GM10266 (cell line): ENCODE data around the gene MAP3K9.

ENCODE experiments used
- DNase-seq: peaks from one replicate; pipeline ENCODE4 v3.0.0; 2012; ENCODE audit errors: extremely low spot score
- TF ChIP-seq, protein P1 (sequence below): IDR thresholded peaks from 2 replicates; pipeline ENCODE4 v1.5.1; 2012; ENCODE audit warnings: mild to moderate bottlenecking, low read depth; ENCODE audit not compliant: control insufficient read depth, insufficient read depth; ENCODE audit errors: missing control alignments

MAP3K9 gene

DNA sequence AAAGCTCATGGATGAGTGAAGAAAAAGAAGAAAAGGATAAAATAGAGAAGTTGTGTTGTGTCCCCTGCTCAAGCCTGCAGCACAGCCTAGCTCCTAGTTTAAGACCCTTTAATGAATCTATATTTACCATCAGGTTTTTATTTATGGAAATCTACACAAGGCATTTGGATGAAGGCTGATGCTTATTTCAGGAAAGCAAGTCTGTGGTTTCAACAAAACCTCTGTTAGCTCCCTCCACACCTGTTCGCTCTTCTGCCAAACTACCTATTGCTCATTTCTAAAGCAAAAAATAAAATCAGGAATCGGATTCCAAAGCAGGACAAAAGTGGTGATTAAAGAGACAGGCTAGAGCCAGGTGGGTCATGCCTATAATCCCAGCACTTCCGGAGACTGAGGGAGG is 18.9 kb upstream of the MAP3K9 start:
- DNase-seq = no peak
- TF ChIP-seq, protein P1, sequence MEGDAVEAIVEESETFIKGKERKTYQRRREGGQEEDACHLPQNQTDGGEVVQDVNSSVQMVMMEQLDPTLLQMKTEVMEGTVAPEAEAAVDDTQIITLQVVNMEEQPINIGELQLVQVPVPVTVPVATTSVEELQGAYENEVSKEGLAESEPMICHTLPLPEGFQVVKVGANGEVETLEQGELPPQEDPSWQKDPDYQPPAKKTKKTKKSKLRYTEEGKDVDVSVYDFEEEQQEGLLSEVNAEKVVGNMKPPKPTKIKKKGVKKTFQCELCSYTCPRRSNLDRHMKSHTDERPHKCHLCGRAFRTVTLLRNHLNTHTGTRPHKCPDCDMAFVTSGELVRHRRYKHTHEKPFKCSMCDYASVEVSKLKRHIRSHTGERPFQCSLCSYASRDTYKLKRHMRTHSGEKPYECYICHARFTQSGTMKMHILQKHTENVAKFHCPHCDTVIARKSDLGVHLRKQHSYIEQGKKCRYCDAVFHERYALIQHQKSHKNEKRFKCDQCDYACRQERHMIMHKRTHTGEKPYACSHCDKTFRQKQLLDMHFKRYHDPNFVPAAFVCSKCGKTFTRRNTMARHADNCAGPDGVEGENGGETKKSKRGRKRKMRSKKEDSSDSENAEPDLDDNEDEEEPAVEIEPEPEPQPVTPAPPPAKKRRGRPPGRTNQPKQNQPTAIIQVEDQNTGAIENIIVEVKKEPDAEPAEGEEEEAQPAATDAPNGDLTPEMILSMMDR = no peak

DNA sequence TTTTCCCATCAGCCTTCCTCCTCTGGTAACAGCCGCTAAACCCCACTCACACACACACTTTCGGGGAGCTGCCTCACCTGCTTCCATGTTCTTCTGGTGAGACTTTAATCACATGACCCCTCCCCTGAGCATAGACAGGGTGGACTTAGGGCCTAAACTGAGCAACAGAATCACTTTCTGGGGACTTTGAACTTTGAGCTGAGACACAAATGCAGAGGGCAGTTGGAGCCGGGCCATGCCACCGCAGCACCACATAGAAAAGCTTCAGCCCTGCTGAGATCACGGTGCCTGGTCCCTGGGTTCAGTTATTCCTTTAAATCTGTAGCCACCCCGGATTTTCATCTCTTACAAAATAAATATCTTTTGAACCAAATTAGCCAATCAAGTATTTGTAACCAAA is 18.4 kb upstream of the MAP3K9 start:
- TF ChIP-seq, protein P1 = no peak
- no peak for DNase-seq

DNA sequence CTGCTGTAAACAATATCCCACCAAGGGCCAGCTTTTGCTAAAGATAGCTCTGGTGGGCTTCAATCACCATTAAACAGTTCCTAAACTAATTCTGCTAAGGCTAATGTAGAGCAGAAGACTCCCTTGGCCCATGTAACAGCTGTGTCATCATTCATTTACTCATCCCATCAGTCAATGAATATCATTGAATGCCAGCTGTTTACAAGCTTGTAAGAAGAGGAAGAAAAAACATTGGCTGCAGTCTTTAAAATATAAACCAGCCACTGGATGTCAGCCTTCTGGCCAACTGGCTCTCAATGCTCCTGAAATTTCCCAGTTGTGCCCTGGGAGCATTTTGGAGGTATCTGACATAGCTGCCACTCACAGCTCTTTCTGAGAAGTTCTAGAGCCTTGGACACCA is 18.0 kb upstream of the MAP3K9 start:
- TF ChIP-seq, protein P1 = no peak
- no peak for DNase-seq

DNA sequence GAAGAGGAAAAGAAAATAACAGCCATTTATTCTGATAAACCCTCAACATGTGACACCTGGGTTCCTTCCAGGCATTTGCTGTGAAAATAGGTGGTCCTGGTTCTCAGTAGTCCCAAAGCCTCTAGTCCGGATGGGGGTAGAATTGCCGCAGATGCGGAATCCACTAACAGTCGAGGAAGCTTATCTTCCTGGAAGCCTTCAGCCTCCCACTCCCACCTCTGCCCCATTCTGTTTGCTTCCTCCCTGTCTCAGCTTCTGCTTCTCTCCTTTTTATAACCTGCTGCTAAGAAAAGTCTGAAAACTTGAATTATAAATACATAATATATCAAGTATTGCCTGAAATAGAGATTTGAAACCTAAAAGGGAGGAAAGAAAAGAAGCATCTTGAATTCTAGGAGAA is 14.0 kb upstream of the MAP3K9 start:
- DNase-seq = no peak
- TF ChIP-seq, protein P1 = no peak

DNA sequence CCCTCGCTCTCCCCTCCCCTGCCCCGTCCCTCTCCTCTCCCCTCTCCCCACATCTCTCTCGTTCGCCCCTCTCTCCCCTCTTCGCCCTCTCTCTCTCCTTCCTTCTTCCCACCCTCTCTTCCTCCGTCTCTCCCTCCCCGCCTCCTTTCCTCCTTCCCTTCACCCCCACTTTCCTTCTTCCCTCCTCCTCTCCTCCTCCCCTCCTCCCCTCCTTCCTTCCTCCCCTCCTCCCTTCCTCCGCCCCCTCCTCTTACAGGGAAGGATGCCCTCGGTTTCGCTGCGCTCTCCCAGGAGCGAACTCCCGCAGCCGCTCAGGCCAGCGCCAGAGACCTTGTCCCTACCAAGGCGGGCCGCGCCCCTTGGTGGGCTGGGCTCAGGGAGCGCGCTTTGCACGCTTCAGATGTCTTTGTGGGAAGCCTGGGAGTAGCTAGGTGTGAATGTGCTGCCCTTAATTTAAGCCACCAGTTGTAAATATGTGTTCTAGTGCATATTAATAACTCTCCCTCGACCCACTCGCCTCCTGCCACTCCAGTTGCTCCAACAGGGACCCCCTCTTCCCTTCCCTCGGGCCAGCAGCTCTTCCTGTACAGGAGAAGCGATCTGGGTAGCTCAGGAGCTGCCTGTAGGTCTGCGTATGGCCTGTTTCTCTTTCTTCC is 13.3 kb upstream of the MAP3K9 start:
- DNase-seq = no peak
- TF ChIP-seq, protein P1 = no peak

DNA sequence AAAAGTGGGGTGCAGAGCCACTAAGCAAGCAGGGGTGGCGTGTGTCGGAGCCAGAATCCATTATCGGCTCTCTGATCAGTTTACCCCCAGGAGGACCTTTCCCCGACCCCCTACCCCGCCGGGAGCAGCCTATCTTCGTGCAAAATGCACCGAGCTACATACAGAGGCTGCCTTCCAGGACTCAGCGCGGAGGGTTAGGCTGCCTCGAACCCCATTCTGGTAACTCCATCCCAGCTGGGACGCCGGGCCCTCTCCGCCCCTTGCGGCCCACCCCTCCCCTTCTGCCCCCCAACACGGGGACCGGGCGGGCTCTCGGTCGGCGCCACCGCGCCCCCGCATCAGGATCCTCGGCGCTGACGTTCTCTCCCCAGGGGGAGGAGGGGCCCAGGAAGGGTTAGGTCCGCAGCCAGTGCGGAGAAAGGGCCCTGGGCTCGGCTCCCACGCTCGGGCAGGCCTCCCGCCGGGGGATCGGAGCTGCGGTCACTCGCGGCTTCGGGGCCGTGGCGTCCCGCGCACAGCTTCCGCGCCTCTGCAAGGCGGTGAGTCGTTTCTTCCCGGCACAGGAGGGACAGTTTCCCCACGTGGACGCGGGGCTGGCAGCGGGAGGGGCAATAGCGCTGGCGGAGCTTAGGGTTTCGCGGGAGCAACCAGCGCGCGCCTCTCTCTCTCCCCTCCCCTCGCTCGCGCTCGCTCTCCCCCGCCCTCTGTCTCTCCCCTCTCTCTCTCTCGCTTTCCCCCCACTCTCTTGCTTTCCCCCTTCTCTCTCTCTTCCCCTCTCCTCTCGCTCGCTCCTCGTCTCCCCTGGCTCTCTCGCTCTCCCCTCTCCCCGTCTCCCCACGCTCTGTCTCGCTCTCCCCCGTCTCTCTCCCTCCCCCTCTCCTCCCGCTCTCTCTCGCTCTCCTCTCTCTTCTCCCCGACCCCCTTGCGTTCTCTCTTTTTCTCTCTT is 12.5 kb upstream of the MAP3K9 start:
- TF ChIP-seq, protein P1 = no peak
- DNase-seq = peak; percentile 61

DNA sequence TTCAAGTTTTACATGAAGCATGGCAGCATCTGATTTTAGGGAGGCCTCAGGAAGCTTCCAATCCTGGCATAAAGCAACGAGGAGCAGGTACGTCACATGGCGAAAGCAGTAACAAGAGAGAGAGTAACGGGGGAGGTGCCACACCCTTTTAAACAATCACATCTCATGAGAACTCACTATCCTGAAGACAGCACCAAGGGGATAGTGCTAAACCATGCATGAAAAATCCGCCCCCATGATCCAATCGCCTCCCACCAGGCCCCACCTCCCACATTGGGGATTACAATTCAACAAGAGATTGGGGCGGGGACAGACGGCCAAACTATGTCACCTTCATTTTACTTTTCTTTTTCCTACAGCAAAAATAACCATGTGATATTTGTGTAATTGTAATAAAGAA is 7.2 kb upstream of the MAP3K9 start:
- DNase-seq = no peak
- TF ChIP-seq, protein P1 = no peak
